ENCODE results near the gene GAB2.

DNA sequence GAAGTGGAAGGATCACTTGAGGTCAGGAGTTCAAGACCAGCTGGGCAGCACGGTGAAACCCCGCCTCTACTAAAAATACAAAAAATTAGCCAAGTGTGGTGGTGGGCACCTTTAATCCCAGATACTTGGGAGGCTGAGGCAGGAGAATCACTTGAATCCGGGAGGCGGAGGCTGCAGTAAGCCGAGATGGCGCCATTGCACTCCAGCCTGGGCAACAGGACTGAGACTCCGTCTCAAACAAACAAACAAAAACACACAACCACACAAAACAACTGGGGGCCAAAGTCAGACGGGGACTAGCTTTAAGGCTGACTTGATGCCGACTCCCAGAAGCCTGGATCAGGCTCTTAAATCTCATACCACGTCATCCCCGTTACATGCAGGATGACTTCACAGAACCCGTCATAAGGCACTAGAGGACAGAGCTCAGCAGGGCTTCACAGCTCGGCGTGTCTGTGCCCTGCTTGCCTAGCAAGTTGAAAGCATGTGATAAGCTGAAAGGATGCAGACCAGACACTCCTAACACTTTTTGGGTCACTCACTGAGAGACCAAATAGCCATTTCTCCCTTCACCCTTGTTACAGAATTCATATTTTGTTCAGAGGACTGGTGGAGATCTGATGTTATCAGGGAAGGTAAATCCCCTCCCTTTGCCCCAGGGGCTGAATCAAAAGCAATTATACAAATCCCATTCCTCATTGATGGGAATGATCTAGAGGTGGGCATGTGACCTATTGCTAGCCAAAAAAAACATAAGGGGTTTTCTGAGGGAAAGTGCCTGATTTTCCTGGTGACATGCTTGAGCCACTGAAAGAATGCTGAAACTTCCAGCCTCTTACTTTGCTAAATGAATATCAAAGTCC is 65.4 kb downstream of the GAB2 start:
- TF ChIP-seq, protein P1, sequence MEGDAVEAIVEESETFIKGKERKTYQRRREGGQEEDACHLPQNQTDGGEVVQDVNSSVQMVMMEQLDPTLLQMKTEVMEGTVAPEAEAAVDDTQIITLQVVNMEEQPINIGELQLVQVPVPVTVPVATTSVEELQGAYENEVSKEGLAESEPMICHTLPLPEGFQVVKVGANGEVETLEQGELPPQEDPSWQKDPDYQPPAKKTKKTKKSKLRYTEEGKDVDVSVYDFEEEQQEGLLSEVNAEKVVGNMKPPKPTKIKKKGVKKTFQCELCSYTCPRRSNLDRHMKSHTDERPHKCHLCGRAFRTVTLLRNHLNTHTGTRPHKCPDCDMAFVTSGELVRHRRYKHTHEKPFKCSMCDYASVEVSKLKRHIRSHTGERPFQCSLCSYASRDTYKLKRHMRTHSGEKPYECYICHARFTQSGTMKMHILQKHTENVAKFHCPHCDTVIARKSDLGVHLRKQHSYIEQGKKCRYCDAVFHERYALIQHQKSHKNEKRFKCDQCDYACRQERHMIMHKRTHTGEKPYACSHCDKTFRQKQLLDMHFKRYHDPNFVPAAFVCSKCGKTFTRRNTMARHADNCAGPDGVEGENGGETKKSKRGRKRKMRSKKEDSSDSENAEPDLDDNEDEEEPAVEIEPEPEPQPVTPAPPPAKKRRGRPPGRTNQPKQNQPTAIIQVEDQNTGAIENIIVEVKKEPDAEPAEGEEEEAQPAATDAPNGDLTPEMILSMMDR (IDR thresholded peaks at IDR 0.05): no peak
- no peak for TF ChIP-seq EZH2 (IDR thresholded peaks at IDR 0.05; ENCODE audit: borderline replicate concordance, insufficient read depth, low read depth, low read length, poor library complexity, severe bottlenecking)
